ENCODE data around the gene CCL13.

Gene CCL13

DNA sequence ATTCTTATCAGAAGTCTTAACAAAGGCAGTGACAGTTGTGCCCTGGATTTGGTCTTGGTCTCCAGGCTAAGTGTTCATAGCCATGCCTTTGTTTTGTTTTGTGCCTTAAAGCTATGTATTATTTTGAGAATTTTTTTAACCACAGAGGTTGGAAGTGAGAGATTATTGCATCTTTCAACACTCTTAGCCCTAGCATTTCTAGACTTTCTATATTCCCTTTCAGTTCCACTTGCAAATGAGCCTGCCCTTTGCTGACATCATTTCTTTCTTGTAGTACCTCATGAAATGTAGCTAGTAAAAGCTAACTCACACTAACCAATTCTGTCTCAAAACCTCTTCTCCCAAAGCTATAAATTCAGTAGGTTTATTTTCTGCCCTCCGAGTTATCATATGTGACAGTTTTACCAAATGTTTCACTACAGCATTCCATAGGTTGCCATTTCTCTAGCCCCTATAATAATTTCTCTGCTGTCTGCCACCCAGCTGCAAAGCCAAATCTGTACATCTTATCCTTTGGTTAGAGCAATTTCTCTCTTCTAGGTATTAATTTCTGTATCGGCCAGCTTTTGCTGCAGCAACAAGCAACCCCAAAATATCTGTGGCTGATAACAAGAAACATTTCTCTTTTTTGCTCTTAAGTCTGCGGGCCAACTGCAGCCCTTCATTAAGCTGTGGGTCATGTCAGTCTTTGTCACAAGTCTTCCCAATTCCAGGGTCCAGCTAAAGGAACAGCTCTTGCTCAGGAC, 21.0 kb downstream of the CCL13 start:
- H3K4me3 ChIP-seq (ENCODE audit: low read length) = no peak overlapping the region
- no peak overlapping the region for H3K9ac ChIP-seq (ENCODE audit: low read length)
- no peaks in the 10 kb centered on the region for H3K4me1 ChIP-seq (ENCODE audit: control insufficient read depth, insufficient read depth, low read length)
- no peaks in the 10 kb centered on the region for H3K27me3 ChIP-seq (ENCODE audit: control insufficient read depth, insufficient read depth, low read length)
- no peaks in the 10 kb centered on the region for H3K36me3 ChIP-seq (ENCODE audit: control insufficient read depth, insufficient read depth, low read length)
- no peak overlapping the region for H3K27ac ChIP-seq (ENCODE audit: low read depth, low read length)

DNA sequence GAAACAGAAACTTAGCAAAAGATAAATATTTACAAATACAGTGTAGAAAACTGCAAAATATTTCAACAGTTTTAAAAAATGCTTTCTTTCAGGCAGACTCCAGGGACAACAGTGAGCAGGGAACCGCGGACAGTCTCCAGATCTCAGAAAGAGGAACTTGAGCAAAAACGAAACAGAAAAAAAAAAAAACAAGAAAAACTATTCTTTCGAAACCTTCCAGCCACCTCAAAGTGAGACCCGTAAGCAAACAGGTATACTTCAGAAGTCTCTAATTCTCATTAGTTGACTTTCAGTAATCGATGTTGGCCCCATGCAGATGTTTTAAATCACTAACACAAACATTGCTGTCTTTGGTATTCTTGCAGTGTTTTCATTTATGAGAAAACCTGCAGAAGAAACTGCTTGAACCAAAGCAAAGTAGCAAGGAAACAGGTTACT, 22.4 kb downstream of the CCL13 start:
- Histone ChIP-seq H3K27ac (ENCODE audit: low read depth, low read length) (no peak overlapping the region), H3K4me3 (ENCODE audit: low read length) (no peak overlapping the region), H3K9ac (ENCODE audit: low read length) (no peak overlapping the region), H3K36me3 (ENCODE audit: control insufficient read depth, insufficient read depth, low read length) (no peaks in the 10 kb centered on the region), H3K4me1 (ENCODE audit: control insufficient read depth, insufficient read depth, low read length) (no peaks in the 10 kb centered on the region), H3K27me3 (ENCODE audit: control insufficient read depth, insufficient read depth, low read length) (no peaks in the 10 kb centered on the region)

DNA sequence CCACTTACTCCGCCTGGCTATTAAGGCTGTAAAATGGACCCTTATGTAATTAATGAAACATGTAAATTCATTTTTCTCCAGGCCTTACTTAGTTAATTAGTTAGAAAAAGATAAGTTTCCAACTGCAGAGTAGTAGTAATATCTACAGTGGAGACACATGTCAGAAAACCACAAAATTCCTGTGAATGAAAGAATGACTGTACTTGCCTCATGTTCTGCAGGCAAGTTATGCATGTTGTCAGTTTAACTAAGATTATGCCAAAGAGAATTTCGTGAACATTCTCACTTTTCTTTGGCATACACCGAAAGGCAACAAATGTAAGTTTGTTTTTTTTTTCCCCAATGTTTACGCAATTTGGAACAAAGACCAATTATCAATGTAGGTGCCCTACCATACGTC, 23.6 kb downstream of the CCL13 start:
- Histone ChIP-seq H3K4me1 (ENCODE audit: control insufficient read depth, insufficient read depth, low read length) (no peaks in the 10 kb centered on the region), H3K27ac (ENCODE audit: low read depth, low read length) (no peak overlapping the region), H3K9ac (ENCODE audit: low read length) (no peak overlapping the region), H3K36me3 (ENCODE audit: control insufficient read depth, insufficient read depth, low read length) (no peaks in the 10 kb centered on the region), H3K4me3 (ENCODE audit: low read length) (no peak overlapping the region), H3K27me3 (ENCODE audit: control insufficient read depth, insufficient read depth, low read length) (no peaks in the 10 kb centered on the region)

DNA sequence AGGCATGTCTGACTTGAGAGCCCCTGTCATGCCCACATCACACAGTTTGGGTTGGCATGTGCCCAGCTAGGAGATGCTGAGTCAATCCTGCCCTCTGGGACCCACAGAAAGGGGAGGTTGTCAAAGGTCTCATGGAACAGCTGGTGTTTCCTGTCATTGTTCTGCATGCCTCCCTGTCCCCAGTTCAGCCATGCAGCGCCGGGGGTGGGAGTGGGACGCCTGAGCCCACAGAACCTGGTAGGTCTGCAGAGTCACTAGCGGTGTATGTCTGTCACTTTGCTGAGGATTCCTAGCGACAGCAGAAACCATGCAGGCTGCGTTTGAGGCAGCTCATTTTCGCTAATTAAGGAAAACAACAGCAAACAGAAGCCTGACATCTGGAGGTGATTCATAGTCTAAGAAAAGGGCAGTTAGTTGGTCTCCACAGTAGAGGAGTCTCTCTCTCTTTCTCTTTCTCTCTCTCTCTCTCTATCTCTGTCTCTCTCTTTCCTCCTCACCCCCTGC, 26.4 kb downstream of the CCL13 start:
- H3K36me3 ChIP-seq (ENCODE audit: control insufficient read depth, insufficient read depth, low read length) = no peaks in the 10 kb centered on the region
- H3K4me3 ChIP-seq (ENCODE audit: low read length) = no peak overlapping the region
- H3K4me1 ChIP-seq (ENCODE audit: control insufficient read depth, insufficient read depth, low read length) = no peaks in the 10 kb centered on the region
- H3K27ac ChIP-seq (ENCODE audit: low read depth, low read length) = no peak overlapping the region
- no peak overlapping the region for H3K9ac ChIP-seq (ENCODE audit: low read length)
- no peaks in the 10 kb centered on the region for H3K27me3 ChIP-seq (ENCODE audit: control insufficient read depth, insufficient read depth, low read length)

DNA sequence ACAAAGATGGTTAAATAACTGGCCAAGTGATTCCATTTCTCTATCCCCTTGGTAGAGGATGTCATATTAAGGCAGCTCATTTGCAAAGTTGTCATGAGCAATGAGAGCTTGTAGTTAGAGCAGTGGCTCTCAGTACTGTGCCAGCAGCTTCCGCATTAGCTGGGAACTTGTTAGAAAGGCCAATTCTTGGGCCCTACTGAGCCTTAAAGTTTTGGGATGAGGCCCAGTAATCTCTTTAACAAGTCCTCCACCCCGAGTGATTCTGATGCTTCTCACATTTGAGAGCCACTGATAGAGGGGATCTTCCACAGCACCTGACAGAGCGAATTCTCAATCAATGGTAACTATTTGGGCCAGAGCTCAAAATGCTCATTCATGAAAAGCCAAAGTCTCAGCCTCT, 26.9 kb downstream of the CCL13 start:
- H3K4me1 ChIP-seq (ENCODE audit: control insufficient read depth, insufficient read depth, low read length) = no peaks in the 10 kb centered on the region
- H3K36me3 ChIP-seq (ENCODE audit: control insufficient read depth, insufficient read depth, low read length) = no peaks in the 10 kb centered on the region
- H3K27me3 ChIP-seq (ENCODE audit: control insufficient read depth, insufficient read depth, low read length) = no peaks in the 10 kb centered on the region
- no peak overlapping the region for H3K4me3 ChIP-seq (ENCODE audit: low read length)
- H3K9ac ChIP-seq (ENCODE audit: low read length) = no peak overlapping the region
- H3K27ac ChIP-seq (ENCODE audit: low read depth, low read length) = no peak overlapping the region

DNA sequence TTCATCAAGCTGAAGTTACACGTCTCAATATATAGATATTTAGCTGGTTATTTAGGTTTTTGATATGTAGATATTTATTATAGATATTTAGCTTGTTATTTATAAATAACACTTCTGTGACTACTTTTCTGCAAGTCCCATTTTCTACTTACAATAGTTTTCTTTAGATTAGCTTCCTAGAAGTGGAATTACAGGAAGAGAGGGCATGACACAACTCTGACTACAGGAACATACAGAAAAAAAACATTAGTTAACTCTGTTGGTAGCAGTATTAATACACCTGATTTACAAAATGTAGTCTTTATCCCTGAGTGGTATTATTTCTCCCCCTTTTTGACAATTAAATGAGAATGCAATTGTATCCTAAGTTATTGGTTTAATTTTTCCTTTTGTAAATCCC, 28.0 kb downstream of the CCL13 start:
- no peak overlapping the region for H3K9ac ChIP-seq (ENCODE audit: low read length)
- no peaks in the 10 kb centered on the region for H3K36me3 ChIP-seq (ENCODE audit: control insufficient read depth, insufficient read depth, low read length)
- H3K27ac ChIP-seq (ENCODE audit: low read depth, low read length) = no peak overlapping the region
- H3K4me3 ChIP-seq (ENCODE audit: low read length) = no peak overlapping the region
- H3K27me3 ChIP-seq (ENCODE audit: control insufficient read depth, insufficient read depth, low read length) = no peaks in the 10 kb centered on the region
- H3K4me1 ChIP-seq (ENCODE audit: control insufficient read depth, insufficient read depth, low read length) = no peaks in the 10 kb centered on the region

DNA sequence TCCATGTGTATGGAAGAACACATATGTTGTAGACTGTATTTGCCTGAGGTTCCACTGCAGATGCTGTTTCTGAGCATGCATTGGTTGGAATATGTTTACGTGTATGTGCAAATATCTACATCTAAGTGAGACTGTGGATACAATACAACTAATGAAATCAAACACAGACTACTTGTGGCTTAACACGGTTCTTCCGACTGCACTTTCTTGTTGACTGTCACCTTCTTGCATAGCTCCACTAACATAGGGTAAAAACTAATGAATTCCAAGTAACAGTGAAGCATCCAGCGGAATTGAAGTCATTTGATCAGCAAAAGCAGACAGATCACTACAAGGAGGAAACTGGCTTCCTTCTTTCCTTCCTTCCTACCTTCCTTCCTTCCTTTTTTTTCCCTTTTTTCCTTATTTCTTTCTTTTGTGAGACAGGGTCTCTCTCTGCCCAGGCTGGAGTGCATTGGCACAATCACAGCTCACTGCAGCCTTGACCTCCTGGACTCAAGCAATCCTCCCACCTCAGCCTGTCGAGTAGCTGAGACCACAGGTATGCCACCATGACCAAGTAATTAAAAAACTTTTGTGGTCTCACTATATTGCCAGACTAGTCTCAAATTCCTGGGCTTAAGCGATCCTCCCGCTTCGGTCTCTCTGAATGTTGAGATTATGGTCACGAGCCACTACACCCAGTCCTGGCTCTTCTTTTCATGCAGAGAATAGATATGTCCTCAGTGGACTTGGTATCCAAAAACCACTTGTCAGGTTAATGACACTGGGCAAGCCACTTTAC, 28.7 kb downstream of the CCL13 start:
- no peak overlapping the region for H3K4me3 ChIP-seq (ENCODE audit: low read length)
- no peaks in the 10 kb centered on the region for H3K27me3 ChIP-seq (ENCODE audit: control insufficient read depth, insufficient read depth, low read length)
- no peaks in the 10 kb centered on the region for H3K4me1 ChIP-seq (ENCODE audit: control insufficient read depth, insufficient read depth, low read length)
- no peaks in the 10 kb centered on the region for H3K36me3 ChIP-seq (ENCODE audit: control insufficient read depth, insufficient read depth, low read length)
- no peak overlapping the region for H3K27ac ChIP-seq (ENCODE audit: low read depth, low read length)
- no peak overlapping the region for H3K9ac ChIP-seq (ENCODE audit: low read length)

DNA sequence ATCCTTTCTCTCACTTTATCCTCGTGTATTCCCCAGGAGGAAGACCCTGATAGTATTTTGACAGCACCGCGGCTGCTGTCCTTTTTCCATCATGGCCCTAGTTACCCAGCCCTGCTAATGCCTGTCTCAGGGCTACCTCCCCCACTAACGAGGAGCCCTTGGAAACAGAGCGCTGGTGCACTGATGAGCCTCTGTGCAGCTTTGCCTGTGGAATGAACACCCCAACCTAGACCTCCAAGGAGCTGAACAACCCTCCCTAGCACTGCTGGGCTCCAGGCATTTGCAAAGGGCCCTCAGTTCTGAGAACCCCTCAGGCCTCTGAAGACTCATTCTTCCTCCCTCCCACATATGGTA, 30.0 kb downstream of the CCL13 start:
- Histone ChIP-seq H3K27me3 (ENCODE audit: control insufficient read depth, insufficient read depth, low read length) (no peaks in the 10 kb centered on the region), H3K4me1 (ENCODE audit: control insufficient read depth, insufficient read depth, low read length) (no peaks in the 10 kb centered on the region), H3K9ac (ENCODE audit: low read length) (no peak overlapping the region), H3K4me3 (ENCODE audit: low read length) (no peak overlapping the region), H3K36me3 (ENCODE audit: control insufficient read depth, insufficient read depth, low read length) (no peaks in the 10 kb centered on the region), H3K27ac (ENCODE audit: low read depth, low read length) (no peak overlapping the region)

DNA sequence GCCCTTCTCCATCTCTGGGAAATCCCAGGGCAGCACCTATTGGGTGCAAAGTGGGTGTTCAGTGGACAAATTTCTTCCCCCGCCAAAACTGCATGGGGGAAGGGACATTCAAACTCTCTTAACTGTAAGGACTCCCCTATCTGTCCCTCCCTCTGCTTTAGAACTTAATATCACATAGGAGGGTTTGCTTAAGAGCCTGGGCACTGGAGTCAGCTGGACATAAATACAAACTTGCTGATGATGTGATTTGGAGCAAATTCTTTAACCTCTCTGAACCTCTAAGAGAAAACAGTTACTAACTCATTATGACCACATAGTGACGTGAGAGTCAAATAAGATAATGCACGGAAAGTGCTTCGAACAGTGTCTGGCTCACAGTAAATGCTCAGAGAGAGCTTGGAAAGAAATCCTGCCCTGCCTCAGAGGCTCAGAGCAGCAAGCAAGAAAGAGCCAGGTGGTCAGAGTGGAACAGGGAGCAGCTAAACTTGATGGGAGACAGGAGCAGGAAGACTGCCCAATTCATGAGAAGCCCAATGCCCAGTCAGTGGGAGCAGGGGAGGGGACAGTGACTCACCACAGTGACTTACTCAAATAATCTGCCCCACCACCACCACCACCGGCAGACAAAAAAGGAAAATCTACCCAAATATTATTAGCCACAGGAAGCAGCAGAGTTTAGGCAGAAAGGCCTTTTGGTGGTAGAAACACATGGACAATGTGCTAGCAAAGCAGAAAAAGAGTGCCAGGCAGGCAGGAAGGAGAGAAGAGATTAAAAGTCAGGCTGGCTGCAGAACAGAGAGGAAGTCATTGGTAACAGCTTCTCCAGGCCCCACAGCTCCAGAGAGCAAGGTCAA, 30.6 kb downstream of the CCL13 start:
- Histone ChIP-seq H3K36me3 (ENCODE audit: control insufficient read depth, insufficient read depth, low read length) (no peaks in the 10 kb centered on the region), H3K4me3 (ENCODE audit: low read length) (no peak overlapping the region), H3K4me1 (ENCODE audit: control insufficient read depth, insufficient read depth, low read length) (no peaks in the 10 kb centered on the region), H3K9ac (ENCODE audit: low read length) (no peak overlapping the region), H3K27ac (ENCODE audit: low read depth, low read length) (no peak overlapping the region), H3K27me3 (ENCODE audit: control insufficient read depth, insufficient read depth, low read length) (no peaks in the 10 kb centered on the region)

DNA sequence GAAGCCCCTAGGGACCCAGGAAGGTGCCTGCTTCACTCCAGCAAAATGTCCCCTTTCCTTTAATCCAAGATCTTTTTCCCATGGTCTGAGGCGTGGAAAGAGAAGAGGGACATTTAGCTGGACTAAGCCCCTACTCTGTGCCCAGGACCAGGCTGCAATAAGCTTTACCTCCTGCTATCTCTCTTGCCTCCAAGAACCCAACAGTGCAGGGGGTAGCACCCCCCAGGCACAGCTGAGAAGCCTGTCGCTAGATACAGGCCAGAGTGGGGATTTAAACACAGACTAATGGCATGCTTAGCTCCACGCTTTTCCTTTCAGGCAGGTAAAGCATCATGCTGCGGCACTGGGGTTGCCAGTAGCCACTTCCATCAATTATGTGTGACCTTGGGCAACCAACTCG, 31.3 kb downstream of the CCL13 start:
- Histone ChIP-seq H3K36me3 (ENCODE audit: control insufficient read depth, insufficient read depth, low read length) (no peaks in the 10 kb centered on the region), H3K27ac (ENCODE audit: low read depth, low read length) (no peak overlapping the region), H3K27me3 (ENCODE audit: control insufficient read depth, insufficient read depth, low read length) (no peaks in the 10 kb centered on the region), H3K4me1 (ENCODE audit: control insufficient read depth, insufficient read depth, low read length) (no peaks in the 10 kb centered on the region), H3K4me3 (ENCODE audit: low read length) (no peak overlapping the region), H3K9ac (ENCODE audit: low read length) (no peak overlapping the region)

DNA sequence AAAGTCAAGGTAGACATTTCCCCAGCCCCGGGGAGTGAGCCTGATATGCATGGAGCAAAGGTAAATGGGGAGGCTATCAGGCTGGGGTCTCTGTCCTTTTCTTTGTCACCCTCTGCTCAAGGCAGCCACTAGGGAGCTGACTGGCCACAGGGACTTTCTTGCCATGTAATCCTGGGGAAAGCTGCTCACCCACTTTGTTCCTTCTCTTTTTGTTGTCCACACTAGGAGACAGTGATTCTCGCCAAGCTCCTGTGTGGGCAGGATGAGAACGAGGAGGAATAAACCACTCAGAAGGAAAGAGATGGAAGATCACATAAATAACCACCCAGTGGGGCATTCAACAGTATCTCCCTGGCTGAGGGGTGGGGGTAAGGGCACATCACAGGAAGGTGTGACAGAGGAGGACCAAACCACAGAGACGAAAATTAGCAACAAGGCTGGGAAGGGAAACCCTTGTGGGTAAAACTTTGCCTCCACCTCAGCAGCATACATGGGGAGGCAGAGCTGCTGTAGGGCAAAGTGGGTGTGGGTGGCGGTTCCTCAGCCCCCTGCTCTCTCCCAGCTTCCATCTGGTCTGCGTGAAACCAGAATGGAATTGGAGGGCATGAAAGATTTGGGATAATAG, 33.0 kb downstream of the CCL13 start:
- Histone ChIP-seq H3K36me3 (ENCODE audit: control insufficient read depth, insufficient read depth, low read length) (no peaks in the 10 kb centered on the region), H3K27me3 (ENCODE audit: control insufficient read depth, insufficient read depth, low read length) (no peaks in the 10 kb centered on the region), H3K27ac (ENCODE audit: low read depth, low read length) (no peak overlapping the region)

DNA sequence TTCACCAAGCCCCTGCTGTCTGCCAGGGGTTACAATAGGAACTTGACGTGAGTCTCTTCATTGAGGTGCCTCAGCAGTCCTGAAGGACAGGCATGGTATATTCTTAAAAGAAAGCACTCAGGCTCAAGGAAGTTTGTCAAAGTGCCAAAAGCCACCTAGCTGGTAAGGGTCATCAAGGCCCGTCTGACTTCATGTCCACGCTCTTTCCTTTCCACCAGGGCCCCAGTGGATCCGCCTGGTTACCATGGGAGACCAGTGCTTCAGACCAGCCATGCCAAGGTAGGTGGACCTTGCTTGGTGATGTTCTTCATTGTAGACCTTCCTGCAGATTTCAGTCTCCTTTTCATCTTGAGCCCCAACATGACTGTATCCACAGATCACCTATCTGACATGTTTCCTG, 34.4 kb downstream of the CCL13 start:
- Histone ChIP-seq H3K4me1 (ENCODE audit: control insufficient read depth, insufficient read depth, low read length) (no peaks in the 10 kb centered on the region), H3K27ac (ENCODE audit: low read depth, low read length) (no peak overlapping the region), H3K9ac (ENCODE audit: low read length) (no peak overlapping the region), H3K36me3 (ENCODE audit: control insufficient read depth, insufficient read depth, low read length) (no peaks in the 10 kb centered on the region), H3K27me3 (ENCODE audit: control insufficient read depth, insufficient read depth, low read length) (no peaks in the 10 kb centered on the region), H3K4me3 (ENCODE audit: low read length) (no peak overlapping the region)

More for the DNA sequence above, 33.0 kb downstream of the CCL13 start:
- H3K9ac ChIP-seq (ENCODE audit: low read length) = no peak overlapping the region
- H3K4me3 ChIP-seq (ENCODE audit: low read length) = no peak overlapping the region
- H3K4me1 ChIP-seq (ENCODE audit: control insufficient read depth, insufficient read depth, low read length) = no peaks in the 10 kb centered on the region

Data from rectal smooth muscle tissue (tissue), 1 donor.